ENCODE results near the gene TNS1. TPM values are rescaled to one million over a fixed set of nuclear protein-coding genes. Genes with fewer than 3 reads are reported as not detected.
"Not testable (repeated sequence)": the region's sequence is repeated elsewhere in the genome, so short reads cannot be mapped to it uniquely, and the experiment has no call there.

Gene TNS1
- total RNA-seq, 2 experiments from 2014 or later = 11.0 to 13.5 TPM

- no peaks in the 10 kb centered on the region for H3K9me3 Mint-ChIP-seq
- H3K4me3 Mint-ChIP-seq = no peak overlapping the region
- no peak overlapping the region for H3K27ac Mint-ChIP-seq
- no peaks in the 10 kb centered on the region for H3K36me3 Mint-ChIP-seq (ENCODE audit: low read depth)
- no peak for DNase-seq
- ChIA-PET POLR2A (no interaction called here), CTCF (no interaction called here)
- H3K4me1 Mint-ChIP-seq = no peaks in the 10 kb centered on the region
- H3K27me3 Mint-ChIP-seq = no peaks in the 10 kb centered on the region
Observed at GRCh38 chr2:218019411-218020060, 16.7 kb upstream of the TNS1 start.

GRCh38 chr2:218018842-218019125, 16.0 kb upstream of the TNS1 start:
- H3K4me1 Mint-ChIP-seq; H3K27me3 Mint-ChIP-seq; H3K9me3 Mint-ChIP-seq; CTCF ChIA-PET; H3K27ac Mint-ChIP-seq; H3K4me3 Mint-ChIP-seq; POLR2A ChIA-PET; H3K36me3 Mint-ChIP-seq (ENCODE audit: low read depth); DNase-seq: not testable (repeated sequence)

- Mint-ChIP-seq H3K36me3 (ENCODE audit: low read depth) (no peaks in the 10 kb centered on the region), H3K4me3 (no peak overlapping the region), H3K27ac (no peak overlapping the region), H3K4me1 (no peaks in the 10 kb centered on the region), H3K27me3 (peaks cover 10% of the 10 kb centered on the region), H3K9me3 (no peaks in the 10 kb centered on the region)
- ChIA-PET CTCF (no interaction called here), POLR2A (no interaction called here)
- DNase-seq = no peak
Observed at GRCh38 chr2:218017211-218018053, 14.6 kb upstream of the TNS1 start.

- ChIA-PET CTCF (interaction anchor here (1.1 to 1.3 kb wide), 2 partner anchors 17 to 23 kb away, joined by 3 to 4 read pairs; no protein-coding TSS in a partner anchor), POLR2A (no interaction called here)
- DNase-seq = no peak
- Mint-ChIP-seq H3K4me3 (no peak overlapping the region), H3K4me1 (no peaks in the 10 kb centered on the region), H3K27me3 (peaks cover 17% of the 10 kb centered on the region), H3K9me3 (no peaks in the 10 kb centered on the region), H3K36me3 (ENCODE audit: low read depth) (no peaks in the 10 kb centered on the region), H3K27ac (no peak overlapping the region)
Observed at GRCh38 chr2:218016810-218017209, 14.0 kb upstream of the TNS1 start.

- no peak overlapping the region for H3K27ac Mint-ChIP-seq
- H3K4me3 Mint-ChIP-seq = no peak overlapping the region
- POLR2A ChIA-PET = no interaction called here
- CTCF ChIA-PET = interaction anchor here (0.9 to 1.3 kb wide), 4 partner anchors 18 to 227 kb away, joined by 3 to 4 read pairs (median 4); no protein-coding TSS in a partner anchor
- H3K9me3 Mint-ChIP-seq = no peaks in the 10 kb centered on the region
- DNase-seq = no peak
- no peaks in the 10 kb centered on the region for H3K36me3 Mint-ChIP-seq (ENCODE audit: low read depth)
- H3K27me3 Mint-ChIP-seq = peaks cover 25% of the 10 kb centered on the region
- H3K4me1 Mint-ChIP-seq = peaks cover 2% of the 10 kb centered on the region
Observed at GRCh38 chr2:218015586-218016521, 13.1 kb upstream of the TNS1 start.

GRCh38 chr2:218014706-218015585, 12.2 kb upstream of the TNS1 start:
- H3K27me3 Mint-ChIP-seq = peaks cover 29% of the 10 kb centered on the region
- no peak overlapping the region for H3K4me3 Mint-ChIP-seq
- no peak overlapping the region for H3K27ac Mint-ChIP-seq
- no peaks in the 10 kb centered on the region for H3K36me3 Mint-ChIP-seq (ENCODE audit: low read depth)
- ChIA-PET CTCF (interaction anchor here (1.1 kb wide), 1 partner anchor 226 kb away, joined by 3 read pairs; no protein-coding TSS in a partner anchor), POLR2A (no interaction called here)
- peaks cover 5% of the 10 kb centered on the region for H3K4me1 Mint-ChIP-seq
- no peaks in the 10 kb centered on the region for H3K9me3 Mint-ChIP-seq
- DNase-seq = no peak

DNA sequence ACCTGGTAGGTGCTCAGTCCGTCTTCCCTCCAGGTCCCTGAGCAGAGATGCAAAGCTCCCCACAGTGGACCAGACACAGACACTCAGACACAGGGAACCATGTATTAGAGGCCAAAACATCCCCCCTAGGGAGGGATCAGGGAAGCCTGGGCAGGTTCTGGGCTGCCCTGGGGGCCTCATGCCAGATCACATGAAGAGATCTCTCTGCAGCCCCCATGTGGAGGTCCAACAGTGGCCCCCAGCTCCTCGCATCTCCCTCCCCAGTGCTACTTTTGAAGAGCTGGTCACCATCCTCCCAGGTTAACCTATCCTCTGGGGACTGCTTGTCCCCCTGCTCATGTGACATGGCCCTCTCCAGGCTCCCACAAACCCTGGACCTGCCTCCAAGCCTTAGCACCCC, 10.5 kb upstream of the TNS1 start:
- no peaks in the 10 kb centered on the region for H3K9me3 Mint-ChIP-seq
- CTCF ChIA-PET = interaction anchor here (0.6 to 1.1 kb wide), 2 partner anchors 9 to 28 kb away, joined by 3 to 4 read pairs; no protein-coding TSS in a partner anchor
- peaks cover 9% of the 10 kb centered on the region for H3K4me1 Mint-ChIP-seq

GRCh38 chr2:218012284-218012683, 9.5 kb upstream of the TNS1 start:
- H3K4me1 Mint-ChIP-seq = peaks cover 9% of the 10 kb centered on the region

More for the DNA sequence above, 10.5 kb upstream of the TNS1 start:
- Mint-ChIP-seq H3K27ac (no peak overlapping the region), H3K27me3 (peaks cover 44% of the 10 kb centered on the region), H3K4me3 (no peak overlapping the region), H3K36me3 (ENCODE audit: low read depth) (no peaks in the 10 kb centered on the region)
- no peak for DNase-seq
- POLR2A ChIA-PET = no interaction called here

GRCh38 chr2:218011653-218012040, 8.9 kb upstream of the TNS1 start:
- ChIA-PET CTCF (interaction anchor here (1.3 to 1.4 kb wide), 2 partner anchors 17 to 23 kb away, joined by 3 to 5 read pairs; no protein-coding TSS in a partner anchor), POLR2A (no interaction called here)
- no peak overlapping the region for H3K4me3 Mint-ChIP-seq
- peaks cover 9% of the 10 kb centered on the region for H3K4me1 Mint-ChIP-seq
- no peaks in the 10 kb centered on the region for H3K9me3 Mint-ChIP-seq
- H3K27me3 Mint-ChIP-seq = peaks cover 47% of the 10 kb centered on the region
- H3K27ac Mint-ChIP-seq = no peak overlapping the region
- no peak for DNase-seq
- no peaks in the 10 kb centered on the region for H3K36me3 Mint-ChIP-seq (ENCODE audit: low read depth)

More at GRCh38 chr2:218012284-218012683, 9.5 kb upstream of the TNS1 start:
- no peak for DNase-seq
- Mint-ChIP-seq H3K9me3 (no peaks in the 10 kb centered on the region), H3K27me3 (peaks cover 47% of the 10 kb centered on the region), H3K27ac (no peak overlapping the region), H3K36me3 (ENCODE audit: low read depth) (no peaks in the 10 kb centered on the region), H3K4me3 (no peak overlapping the region)
- ChIA-PET POLR2A (no interaction called here), CTCF (interaction anchor here (0.5 to 1.4 kb wide), 4 partner anchors 10 to 956 kb away, joined by 3 to 5 read pairs (median 3); no protein-coding TSS in a partner anchor)

GRCh38 chr2:218010984-218011652, 8.3 kb upstream of the TNS1 start:
- ChIA-PET POLR2A (no interaction called here), CTCF (interaction anchor here (1.3 to 1.4 kb wide), 2 partner anchors 17 to 23 kb away, joined by 3 to 5 read pairs; no protein-coding TSS in a partner anchor)
- DNase-seq = no peak
- Mint-ChIP-seq H3K36me3 (ENCODE audit: low read depth) (no peaks in the 10 kb centered on the region), H3K9me3 (no peaks in the 10 kb centered on the region), H3K4me3 (peak overlapping the region; percentile 16), H3K27me3 (peaks cover 47% of the 10 kb centered on the region), H3K4me1 (peaks cover 9% of the 10 kb centered on the region), H3K27ac (no peak overlapping the region)

GRCh38 chr2:218010140-218010983, 7.6 kb upstream of the TNS1 start:
- ChIA-PET POLR2A (no interaction called here), CTCF (no interaction called here)
- peaks cover 47% of the 10 kb centered on the region for H3K27me3 Mint-ChIP-seq
- peak overlapping the region; percentile 16 for H3K4me3 Mint-ChIP-seq
- peak; percentile 33 for DNase-seq
- no peak overlapping the region for H3K27ac Mint-ChIP-seq
- no peaks in the 10 kb centered on the region for H3K9me3 Mint-ChIP-seq
- H3K4me1 Mint-ChIP-seq = peaks cover 9% of the 10 kb centered on the region
- H3K36me3 Mint-ChIP-seq (ENCODE audit: low read depth) = no peaks in the 10 kb centered on the region
